OCI-LY7 (cell line): ENCODE results near the gene SNX9.

ENCODE experiments used
- CTCF ChIP-seq: fragments of 200-600 bp; sonication (generic); conservative IDR thresholded peaks from 2 replicates; pipeline ENCODE4 v1.5.1; 2014; ENCODE audit warnings: mild to moderate bottlenecking, antibody characterized with exemption, low read length, moderate library complexity, mixed read lengths
- EZH2phosphoT487 ChIP-seq: fragments of 200-600 bp; sonication (generic); IDR thresholded peaks from 2 replicates; pipeline ENCODE4 v1.6.1; 2018; ENCODE audit warnings: low read depth, borderline replicate concordance, mild to moderate bottlenecking, mixed run types, antibody characterized with exemption, low read length, moderate library complexity, mixed read lengths

GRCh38 chr6:157991067-157991432 lies 168.0 kb downstream of the SNX9 start:
- no peak for TF ChIP-seq CTCF
- TF ChIP-seq EZH2phosphoT487: no peak
